OCI-LY7 (cell line): ENCODE data around the gene SOST. TPM values are rescaled to one million over a fixed set of nuclear protein-coding genes. Genes with fewer than 3 reads are reported as not detected.

Source experiments
- BruUV-seq: library from RNA; stranded (reverse); fragments of 400-500 nt; replicated peaks from 2 replicates; lab custom pipeline; 2021; lab: Mats Ljungman, UMichigan
- CTCF ChIA-PET: fragments of 300-600 bp; sonication (Branson Sonifier 250); formaldehyde crosslinking; loops from one replicate; lab custom pipeline; 2022; ENCODE audit warnings: antibody characterized with exemption; ENCODE audit not compliant: unreplicated experiment; lab: Charles Lee
- POLR2A ChIA-PET: fragments of 300-600 bp; sonication (Branson Sonifier 250); formaldehyde crosslinking; loops from one replicate; lab custom pipeline; 2022; ENCODE audit warnings: antibody characterized with exemption; lab: Charles Lee
- DNase-seq: peaks from one replicate; pipeline ENCODE4 v3.0.0-alpha.2; 2015; ENCODE audit warnings: low spot score
- H2AFZ ChIP-seq: fragments of 200-600 bp; sonication (generic), shearing (Covaris generic); 2 replicates; pipeline ENCODE4 v1.6.1; 2014; ENCODE audit warnings: mild to moderate bottlenecking, antibody characterized with exemption, low read length, moderate library complexity
- H3K27ac ChIP-seq: fragments of 200-600 bp; sonication (generic); 2 replicates; pipeline ENCODE4 v1.5.1; 2014; ENCODE audit warnings: mixed run types, low read depth, mild to moderate bottlenecking, moderate library complexity, low read length, inconsistent platforms; ENCODE audit not compliant: poor library complexity, severe bottlenecking
- H3K36me3 ChIP-seq: fragments of 200-600 bp; sonication (generic); 2 replicates; pipeline ENCODE4 v1.6.1; 2014; ENCODE audit warnings: mild to moderate bottlenecking, antibody characterized with exemption, low read length, moderate library complexity, mixed read lengths; ENCODE audit not compliant: insufficient read depth
- H3K4me1 ChIP-seq: fragments of 200-600 bp; sonication (generic); 2 replicates; pipeline ENCODE4 v1.5.1; 2014; ENCODE audit warnings: mild to moderate bottlenecking, low read length; ENCODE audit not compliant: insufficient read depth, poor library complexity, severe bottlenecking
- H3K4me2 ChIP-seq: fragments of 200-600 bp; sonication (generic); 2 replicates; pipeline ENCODE4 v1.6.1; 2014; ENCODE audit warnings: mild to moderate bottlenecking, low read length
- H3K4me3 ChIP-seq: fragments of 200-600 bp; sonication (generic); 2 replicates; pipeline ENCODE4 v1.5.1; 2014; ENCODE audit warnings: mild to moderate bottlenecking, low read depth, low read length; ENCODE audit not compliant: poor library complexity, severe bottlenecking
- H3K79me2 ChIP-seq: fragments of 200-600 bp; sonication (generic); 2 replicates; pipeline ENCODE4 v1.6.1; 2016; ENCODE audit warnings: low read depth, mild to moderate bottlenecking, low read length, moderate library complexity, mixed read lengths; ENCODE audit not compliant: insufficient read depth
- H3K9me2 ChIP-seq: fragments of 200-600 bp; sonication (generic); 2 replicates; pipeline ENCODE4 v1.6.1; 2016; ENCODE audit warnings: mild to moderate bottlenecking, low read length, mixed read lengths; ENCODE audit not compliant: insufficient read depth
- H3K9me3 ChIP-seq: fragments of 200-600 bp; sonication (generic); 2 replicates; pipeline ENCODE4 v1.6.1; 2014; ENCODE audit warnings: mild to moderate bottlenecking, mixed run types, low read length, mixed read lengths
- H4K20me1 ChIP-seq: fragments of 200-600 bp; sonication (generic); 2 replicates; pipeline ENCODE4 v1.6.1; 2014; ENCODE audit warnings: mild to moderate bottlenecking, antibody characterized with exemption, low read length, moderate library complexity, mixed read lengths; ENCODE audit not compliant: insufficient read depth
- EZH2phosphoT487 ChIP-seq: fragments of 200-600 bp; sonication (generic); IDR thresholded peaks from 2 replicates; pipeline ENCODE4 v1.6.1; 2018; ENCODE audit warnings: low read depth, borderline replicate concordance, mild to moderate bottlenecking, mixed run types, antibody characterized with exemption, low read length, moderate library complexity, mixed read lengths
- intact Hi-C: fragments of 100-400 bp; cut with micrococcal nuclease; formaldehyde crosslinking; loops from one replicate; pipeline ENCODE4 v1.10.0; 2022; ENCODE audit not compliant: unreplicated experiment
- total RNA-seq, 2 experiments: library from RNA; depleted of rRNA in 1 of 2; stranded (reverse); fragments of >200 nt in 1 of 2; shearing (Covaris generic) in 1 of 2; gene quantifications; 2 replicates each; pipeline ENCODE4 v1.2.3, GENCODE V29; 2014 to 2022
- TF ChIP-seq, protein P1 (sequence below): fragments of 200-600 bp; sonication (generic); conservative IDR thresholded peaks from 2 replicates; pipeline ENCODE4 v1.5.1; 2014; ENCODE audit warnings: mild to moderate bottlenecking, antibody characterized with exemption, low read length, moderate library complexity, mixed read lengths

SOST gene
- total RNA-seq, 2 experiments from 2014 or later, result not detected

DNA sequence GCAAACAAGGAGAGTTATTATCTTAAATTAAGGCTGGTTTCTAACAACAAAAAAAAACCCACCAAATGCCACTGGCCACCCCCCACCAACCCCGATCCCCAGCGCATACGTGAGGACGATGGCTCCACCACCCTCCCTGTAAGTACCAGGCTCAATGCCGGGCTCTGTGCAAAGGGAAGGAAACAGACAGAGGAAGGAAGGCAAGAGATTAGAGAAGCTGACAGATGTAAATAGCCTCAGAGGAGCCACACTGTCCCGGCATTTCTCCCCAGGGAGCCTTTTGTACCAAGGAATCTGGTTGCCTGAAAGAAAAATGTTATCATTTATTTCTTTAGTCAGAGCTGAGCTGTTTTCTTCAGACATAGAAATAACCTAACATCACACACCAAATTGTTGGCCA lies 13.1 kb downstream of the SOST start:
- CTCF ChIA-PET, result no interaction called here
- Histone ChIP-seq H3K4me1 (no peaks in the 10 kb centered on the region), H3K79me2 (no peaks in the 10 kb centered on the region), H3K4me3 (no peak overlapping the region), H3K27ac (no peak overlapping the region), H3K4me2 (no peak overlapping the region), H2AFZ (no peak overlapping the region), H3K9me2 (no peaks in the 10 kb centered on the region), H3K36me3 (no peaks in the 10 kb centered on the region), H3K9me3 (no peaks in the 10 kb centered on the region), H4K20me1 (no peaks in the 10 kb centered on the region)
- no peak for TF ChIP-seq EZH2phosphoT487
- TF ChIP-seq, protein P1, sequence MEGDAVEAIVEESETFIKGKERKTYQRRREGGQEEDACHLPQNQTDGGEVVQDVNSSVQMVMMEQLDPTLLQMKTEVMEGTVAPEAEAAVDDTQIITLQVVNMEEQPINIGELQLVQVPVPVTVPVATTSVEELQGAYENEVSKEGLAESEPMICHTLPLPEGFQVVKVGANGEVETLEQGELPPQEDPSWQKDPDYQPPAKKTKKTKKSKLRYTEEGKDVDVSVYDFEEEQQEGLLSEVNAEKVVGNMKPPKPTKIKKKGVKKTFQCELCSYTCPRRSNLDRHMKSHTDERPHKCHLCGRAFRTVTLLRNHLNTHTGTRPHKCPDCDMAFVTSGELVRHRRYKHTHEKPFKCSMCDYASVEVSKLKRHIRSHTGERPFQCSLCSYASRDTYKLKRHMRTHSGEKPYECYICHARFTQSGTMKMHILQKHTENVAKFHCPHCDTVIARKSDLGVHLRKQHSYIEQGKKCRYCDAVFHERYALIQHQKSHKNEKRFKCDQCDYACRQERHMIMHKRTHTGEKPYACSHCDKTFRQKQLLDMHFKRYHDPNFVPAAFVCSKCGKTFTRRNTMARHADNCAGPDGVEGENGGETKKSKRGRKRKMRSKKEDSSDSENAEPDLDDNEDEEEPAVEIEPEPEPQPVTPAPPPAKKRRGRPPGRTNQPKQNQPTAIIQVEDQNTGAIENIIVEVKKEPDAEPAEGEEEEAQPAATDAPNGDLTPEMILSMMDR, result no peak
- POLR2A ChIA-PET, result no interaction called here
- intact Hi-C loops, result no loop called here
- no peak for DNase-seq
- BruUV-seq, result no TSS peak

DNA sequence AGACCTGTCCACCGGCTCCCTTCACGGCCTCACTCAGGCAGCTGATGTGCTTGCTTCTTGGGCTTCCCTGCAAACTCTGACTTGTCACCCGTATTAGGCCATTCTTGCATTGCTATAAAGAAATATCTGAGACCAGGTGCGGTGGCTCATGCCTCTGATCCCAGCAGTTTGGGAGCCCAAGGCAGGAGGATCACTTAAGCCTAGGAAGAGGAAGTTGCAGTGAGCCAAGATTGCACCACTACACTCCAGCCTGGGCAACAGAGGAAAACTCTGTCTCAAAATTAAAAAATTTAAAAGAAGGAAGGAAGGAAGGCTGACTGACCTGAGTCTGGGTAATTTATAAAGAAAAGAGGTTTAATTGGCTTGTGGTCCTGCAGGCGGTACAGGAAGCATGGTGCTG lies 17.0 kb downstream of the SOST start:
- H3K4me2 ChIP-seq, result no peak overlapping the region
- intact Hi-C loops, result no loop called here
- no peak overlapping the region for H3K27ac ChIP-seq
- BruUV-seq, result no TSS peak
- CTCF ChIA-PET, result interaction anchor here (0.6 kb wide), 1 partner anchor 98 kb away, joined by 7 read pairs; no protein-coding TSS in a partner anchor
- no peaks in the 10 kb centered on the region for H3K9me2 ChIP-seq
- no peaks in the 10 kb centered on the region for H3K79me2 ChIP-seq
- POLR2A ChIA-PET, result no interaction called here
- no peaks in the 10 kb centered on the region for H3K4me1 ChIP-seq
- no peaks in the 10 kb centered on the region for H3K36me3 ChIP-seq
- no peak overlapping the region for H3K4me3 ChIP-seq
- no peaks in the 10 kb centered on the region for H3K9me3 ChIP-seq
- no peaks in the 10 kb centered on the region for H4K20me1 ChIP-seq
- no peak overlapping the region for H2AFZ ChIP-seq
- no peak for DNase-seq
- TF ChIP-seq EZH2phosphoT487, result no peak
- TF ChIP-seq, protein P1, result no peak

DNA sequence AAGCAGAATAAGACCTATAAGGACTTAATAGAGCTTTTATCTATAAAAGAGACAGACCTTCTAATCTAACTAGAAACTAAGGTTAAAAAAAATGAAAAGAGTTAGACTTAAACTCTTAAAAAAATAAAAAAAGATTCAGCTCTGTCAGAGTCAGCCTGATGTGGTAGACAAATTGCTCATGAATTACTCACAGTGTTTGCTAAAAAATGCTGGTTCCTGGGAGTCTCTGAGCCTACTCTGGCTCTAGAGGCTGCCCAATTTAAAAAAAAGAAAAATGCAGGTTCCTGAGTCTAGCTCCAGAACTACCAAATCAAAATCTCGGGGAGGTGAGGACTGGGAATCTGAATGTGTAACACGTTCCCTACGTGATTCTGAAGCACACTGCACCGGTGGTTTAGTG lies 18.1 kb downstream of the SOST start:
- no peaks in the 10 kb centered on the region for H3K4me1 ChIP-seq
- no peaks in the 10 kb centered on the region for H3K36me3 ChIP-seq
- no peak for DNase-seq
- no peak for TF ChIP-seq EZH2phosphoT487
- TF ChIP-seq, protein P1, result no peak
- no peak overlapping the region for H3K27ac ChIP-seq
- intact Hi-C loops, result no loop called here
- H2AFZ ChIP-seq, result no peak overlapping the region
- no peaks in the 10 kb centered on the region for H3K9me2 ChIP-seq
- no peaks in the 10 kb centered on the region for H4K20me1 ChIP-seq
- H3K9me3 ChIP-seq, result no peaks in the 10 kb centered on the region
- ChIA-PET CTCF (no interaction called here), POLR2A (no interaction called here)
- H3K4me2 ChIP-seq, result no peak overlapping the region
- H3K4me3 ChIP-seq, result no peak overlapping the region
- no peaks in the 10 kb centered on the region for H3K79me2 ChIP-seq
- BruUV-seq, result no TSS peak
